T-helper 9 cell (primary cell): Measurements from ENCODE around the gene SLC25A6.
"Not testable (repeated sequence)": the region's sequence is repeated elsewhere in the genome, so short reads cannot be mapped to it uniquely, and the experiment has no call there.

Experiments
- DNase-seq: peaks from one replicate; pipeline ENCODE4 v3.0.0-alpha.2; 2020

Gene SLC25A6

DNA sequence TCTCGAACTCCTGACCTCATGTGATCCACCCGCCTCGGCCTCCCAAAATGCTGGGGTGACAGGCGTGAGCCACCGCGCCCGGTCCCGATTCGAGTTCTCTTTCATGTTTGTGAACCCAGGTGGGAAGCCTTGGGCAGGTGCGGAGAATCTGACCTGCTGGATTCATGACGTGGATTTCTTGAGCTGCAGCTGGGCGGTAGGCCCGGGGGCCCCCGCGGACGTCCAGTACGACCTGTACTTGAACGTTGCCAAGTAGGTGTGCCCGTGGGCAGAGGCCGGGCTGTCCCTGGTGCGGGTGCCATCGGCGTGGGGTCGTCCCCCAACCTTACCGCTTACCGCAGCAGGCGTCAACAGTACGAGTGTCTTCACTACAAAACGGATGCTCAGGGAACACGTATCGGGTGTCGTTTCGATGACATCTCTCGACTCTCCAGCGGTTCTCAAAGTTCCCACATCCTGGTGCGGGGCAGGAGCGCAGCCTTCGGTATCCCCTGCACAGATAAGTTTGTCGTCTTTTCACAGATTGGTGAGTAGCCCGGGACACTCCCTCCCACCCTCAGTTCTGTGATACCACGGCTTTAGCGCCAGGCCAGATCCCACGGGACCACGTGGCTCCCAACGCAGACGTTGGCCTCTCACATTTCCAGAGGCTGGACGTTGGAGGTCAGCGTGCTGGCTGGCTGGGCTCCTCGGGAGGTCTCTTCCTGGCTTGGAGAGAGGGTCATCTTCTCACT lies 39.8 kb downstream of the SLC25A6 start:
- no peak for DNase-seq

DNA sequence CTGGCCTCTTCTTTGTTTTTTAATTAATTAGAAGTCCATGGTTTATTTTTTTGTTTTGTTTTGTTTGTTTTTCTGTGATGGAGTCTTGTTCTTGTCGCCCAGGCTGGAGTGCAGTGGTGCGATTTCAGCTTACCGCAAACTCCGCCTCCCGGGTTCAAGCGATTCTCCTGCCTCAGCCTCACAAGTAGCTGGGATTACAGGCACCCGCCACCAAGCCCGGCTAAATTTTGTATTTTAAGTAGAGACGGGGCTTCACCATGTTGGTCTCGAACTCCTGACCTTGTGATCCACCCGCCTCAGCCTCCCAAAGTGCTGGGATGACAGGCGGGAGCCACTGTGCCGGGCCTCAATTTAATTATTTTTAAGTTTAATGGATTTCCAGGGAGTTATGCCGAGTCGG lies 42.3 kb downstream of the SLC25A6 start:
- not testable (repeated sequence) for DNase-seq

DNA sequence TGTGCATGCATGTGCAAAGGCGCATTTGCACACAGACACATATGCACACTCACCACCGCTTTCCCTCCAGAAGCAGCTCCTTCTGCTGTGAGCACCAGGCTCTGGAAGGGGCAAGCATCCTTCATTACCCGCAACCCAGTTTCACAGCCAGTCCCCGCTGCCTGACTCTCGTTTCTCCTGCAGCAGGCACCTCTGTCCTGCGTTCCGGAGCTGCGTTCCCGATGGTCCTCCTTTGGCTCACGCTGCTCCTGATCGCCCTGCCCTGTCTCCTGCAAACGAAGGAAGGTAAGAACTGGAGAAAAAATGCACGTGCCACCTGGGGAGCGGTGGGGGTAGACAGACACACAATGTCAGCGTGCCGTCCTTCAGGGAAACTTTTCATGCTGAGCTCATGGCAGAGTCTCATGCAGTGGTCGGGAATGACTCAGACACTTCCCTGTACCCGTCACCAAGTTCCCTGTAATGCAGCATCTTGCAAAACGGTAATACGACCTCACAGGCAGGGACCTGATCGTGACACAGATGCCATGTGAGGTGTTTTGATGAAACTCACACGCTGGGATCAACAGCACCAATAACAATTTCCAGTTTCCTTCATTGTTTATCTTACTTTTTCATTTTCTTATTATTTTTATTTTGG lies 50.2 kb downstream of the SLC25A6 start:
- DNase-seq, result no peak

DNA sequence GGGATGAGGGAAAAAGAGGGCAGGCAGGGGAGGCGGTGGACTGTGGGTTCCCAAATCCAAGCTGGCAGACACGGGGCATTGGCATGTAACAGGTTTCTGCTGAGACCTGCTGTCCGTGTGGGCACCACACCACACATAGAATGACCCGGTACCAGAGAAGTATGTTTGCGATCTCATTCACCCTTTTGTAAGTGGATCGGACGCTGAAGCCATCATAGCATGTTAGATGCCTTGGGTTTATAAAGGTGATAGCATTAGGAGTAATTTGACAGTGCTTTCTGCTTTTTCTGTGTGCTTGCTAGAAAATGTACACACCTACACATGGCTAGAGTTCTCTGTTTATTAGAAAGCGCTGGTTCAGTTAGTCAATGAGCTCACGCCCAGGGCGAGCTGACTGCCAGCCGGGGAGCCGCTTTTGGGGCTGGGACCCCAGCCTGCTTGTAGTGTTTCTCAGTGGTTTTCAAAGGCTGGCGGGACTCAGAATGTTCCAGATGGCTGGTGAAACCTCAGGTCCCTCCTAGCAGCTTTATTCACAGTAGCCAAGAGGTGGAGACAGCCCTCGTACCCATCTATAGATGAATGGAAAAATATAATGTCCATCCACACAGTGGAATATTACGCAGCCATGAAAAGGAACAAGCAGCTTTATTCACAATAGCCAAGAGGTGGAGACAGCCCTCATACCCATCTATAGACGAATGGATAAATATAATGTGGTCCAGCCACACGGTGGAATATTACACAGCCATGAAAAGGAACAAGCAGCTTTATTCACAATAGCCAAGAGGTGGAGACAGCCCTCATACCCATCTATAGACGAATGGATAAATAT lies 54.7 kb downstream of the SLC25A6 start:
- no peak for DNase-seq

DNA sequence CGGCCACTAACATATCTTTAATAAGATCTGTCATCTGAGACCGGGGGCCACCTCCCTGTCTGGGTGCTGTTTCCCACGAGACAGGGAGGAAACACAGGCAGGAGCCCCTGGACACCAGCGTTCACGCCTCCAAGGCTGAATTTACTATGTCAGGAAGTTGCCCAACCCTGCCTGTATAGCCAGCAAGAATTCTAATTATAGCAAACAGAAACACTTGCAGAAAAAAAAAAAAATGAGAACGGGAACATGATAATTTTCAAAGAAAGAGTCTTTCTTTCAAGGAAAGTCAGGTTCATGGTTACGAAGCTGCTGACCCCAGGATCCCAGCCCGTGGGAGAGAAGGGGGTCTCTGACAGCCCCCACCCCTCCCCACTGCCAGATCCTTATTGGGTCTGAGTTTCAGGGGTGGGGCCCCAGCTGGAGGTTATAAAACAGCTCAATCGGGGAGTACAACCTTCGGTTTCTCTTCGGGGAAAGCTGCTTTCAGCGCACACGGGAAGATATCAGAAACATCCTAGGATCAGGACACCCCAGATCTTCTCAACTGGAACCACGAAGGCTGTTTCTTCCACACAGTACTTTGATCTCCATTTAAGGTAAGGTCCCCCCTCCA lies 55.5 kb downstream of the SLC25A6 start, which contains the start of gene IL3RA:
TSS of gene IL3RA (plus strand) at position 455 of the 613 bp plus-strand sequence. CDS start 4,981 bp downstream, outside the sequence.
- no peak for DNase-seq
